Heart left ventricle (tissue), 13 donors: ENCODE data around the gene OR2M2.

Experiments used
- CTCF ChIP-seq, 12 donors: fragments of 200-600 bp; sonication (generic) in 4 of 12; IDR thresholded peaks; one replicate each; pipeline versions ENCODE4 v1.5.0 to v1.8.0; 2018 to 2022; ENCODE audit warnings: antibody characterized with exemption in 12 of 12, mild to moderate bottlenecking in 5 of 12
- POLR2A ChIP-seq, 2 donors: fragments of 450-650 bp; IDR thresholded peaks; one replicate each; pipeline ENCODE4 v1.6.1; 2017; ENCODE audit warnings: antibody characterized with exemption in 2 of 2, mild to moderate bottlenecking in 2 of 2, moderate library complexity in 2 of 2
- donor health status: ischemic (EF 13 %, LVEDD 7.1; RV severe dilation, severe dysfunction).
- donor health status: DM: no; HTN: yes; CAD: no.
- donor health status: DM: no; HTN: no; CAD: no.
- donor health status: ischemic (EF 25% LVEDD 6.9; RV normal size, moderate dysfunction).
- donor health status: ischemic (EF 25% LVEDD 5.7; RV mildly dilated, moderate dysfunction).
- donor health status: ischemic (EF 35%, LVEDD 5.7; RV mildly dilated, moderate dysfunction).
- donor health status: nonischemic (EF 11% LVEDD 7.7; RV severe dilation, severe dysfunction).
- donor health status: DM: yes; HTN: yes; CAD: no.
- donor health status: PGD.
- donor health status: ischemic (EF 29% LVEDD 5.4; RV normal size, mild dysfunction).
- donor health status: nonischemic (EF 23%, LVEDD 6.1; RV moderate dilation, normal function).

- TF ChIP-seq POLR2A (IDR thresholded peaks at IDR 0.05) (no peak), CTCF (IDR thresholded peaks at IDR 0.05) (no peak)
These were observed 37.8 kb upstream of the OR2M2 start for GRCh38 chr1:248136811-248137210.
